SJCRH30 (cell line): ENCODE measurements around the gene KCNT2. TPM values are rescaled to one million over a fixed set of nuclear protein-coding genes. Genes with fewer than 3 reads are reported as not detected.
A peak's percentile ranks its signal among the peaks of the same experiment; 100 is the strongest.
"Not testable (repeated sequence)": the region's sequence is repeated elsewhere in the genome, so short reads cannot be mapped to it uniquely, and the experiment has no call there.

Experiments used
- DNase-seq, 2 experiments: peaks; one replicate each; pipeline ENCODE4 v3.0.0-alpha.2; 2015 to 2020
- H3K27ac ChIP-seq: fragments of 250-450 bp; sonication (Bioruptor Pico); 2 replicates; pipeline ENCODE4 v1.5.1; 2020; ENCODE audit warnings: mild to moderate bottlenecking, moderate library complexity
- H3K27me3 ChIP-seq: fragments of 250-450 bp; sonication (Bioruptor Pico); 2 replicates; pipeline ENCODE4 v1.5.1; 2020; ENCODE audit warnings: mild to moderate bottlenecking, moderate library complexity
- H3K36me3 ChIP-seq: fragments of 250-450 bp; sonication (Bioruptor Pico); 2 replicates; pipeline ENCODE4 v1.5.1; 2020; ENCODE audit warnings: mild to moderate bottlenecking, moderate library complexity
- H3K4me1 ChIP-seq: fragments of 250-450 bp; sonication (Bioruptor Pico); 2 replicates; pipeline ENCODE4 v1.5.1; 2020; ENCODE audit warnings: mild to moderate bottlenecking, moderate library complexity
- H3K4me3 ChIP-seq: fragments of 250-450 bp; sonication (Bioruptor Pico); 2 replicates; pipeline ENCODE4 v1.5.1; 2020; ENCODE audit warnings: mild to moderate bottlenecking, moderate library complexity
- H3K9me3 ChIP-seq: fragments of 250-450 bp; sonication (Bioruptor Pico); replicated peaks from 2 replicates; pipeline ENCODE4 v1.5.1; 2020; ENCODE audit warnings: mild to moderate bottlenecking, moderate library complexity
- total RNA-seq: library from RNA; depleted of rRNA; stranded (reverse); fragments of >200 nt; shearing (Covaris generic); gene quantifications from 2 replicates; pipeline ENCODE4 v1.2.3, GENCODE V29; 2014

Gene KCNT2
- total RNA-seq, 1 experiment from 2014 or later: 2.7 TPM

- DNase-seq: no peak
- no peak overlapping the region for H3K4me3 ChIP-seq
- H3K4me1 ChIP-seq: no peaks in the 10 kb centered on the region
- H3K27me3 ChIP-seq: no peaks in the 10 kb centered on the region
- H3K9me3 ChIP-seq: no peaks in the 10 kb centered on the region
- H3K27ac ChIP-seq: no peak overlapping the region
- no peaks in the 10 kb centered on the region for H3K36me3 ChIP-seq
Observed at GRCh38 chr1:196513821-196514220, 94.4 kb downstream of the KCNT2 start.

GRCh38 chr1:196510451-196510850 lies 97.8 kb downstream of the KCNT2 start:
- Histone ChIP-seq H3K4me1 (no peaks in the 10 kb centered on the region), H3K27me3 (no peaks in the 10 kb centered on the region)

GRCh38 chr1:196504224-196504623 lies 104.0 kb downstream of the KCNT2 start:
- not testable (repeated sequence) for H3K4me3 ChIP-seq, H3K9me3 ChIP-seq, H3K27me3 ChIP-seq, DNase-seq, H3K36me3 ChIP-seq, H3K27ac ChIP-seq, H3K4me1 ChIP-seq

More at GRCh38 chr1:196510451-196510850, 97.8 kb downstream of the KCNT2 start:
- Histone ChIP-seq H3K36me3 (no peaks in the 10 kb centered on the region), H3K4me3 (no peak overlapping the region), H3K9me3 (no peaks in the 10 kb centered on the region), H3K27ac (no peak overlapping the region)
- peak in 1 of 2 experiments; percentile 3 for DNase-seq

DNA sequence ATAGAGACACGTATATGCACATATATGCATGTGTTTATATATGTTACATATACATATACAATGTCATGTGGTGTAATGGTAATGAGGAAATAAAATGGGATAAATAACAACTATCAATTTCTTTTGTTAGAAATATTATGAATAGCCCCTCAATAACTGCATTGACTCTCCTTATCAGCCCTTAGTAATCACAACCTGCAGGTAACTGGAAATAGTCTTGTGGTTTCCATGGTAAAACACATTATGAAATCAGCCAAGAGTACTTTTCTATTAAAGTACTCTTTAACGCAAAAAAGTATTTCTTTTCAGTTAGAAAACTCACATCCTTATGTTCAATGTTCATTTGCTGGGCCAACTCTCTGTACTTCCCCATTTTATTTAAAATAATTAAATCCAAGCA lies 105.8 kb downstream of the KCNT2 start:
- Histone ChIP-seq H3K4me1 (no peaks in the 10 kb centered on the region), H3K27ac (no peak overlapping the region), H3K27me3 (no peaks in the 10 kb centered on the region), H3K36me3 (no peaks in the 10 kb centered on the region), H3K4me3 (no peak overlapping the region), H3K9me3 (no peaks in the 10 kb centered on the region)
- no peak for DNase-seq

GRCh38 chr1:196501760-196502428 lies 106.3 kb downstream of the KCNT2 start:
- H3K4me3 ChIP-seq: no peak overlapping the region

GRCh38 chr1:196497817-196498216 lies 110.4 kb downstream of the KCNT2 start:
- H3K36me3 ChIP-seq: no peaks in the 10 kb centered on the region
- H3K4me3 ChIP-seq: no peak overlapping the region
- H3K4me1 ChIP-seq: no peaks in the 10 kb centered on the region
- no peaks in the 10 kb centered on the region for H3K9me3 ChIP-seq
- no peaks in the 10 kb centered on the region for H3K27me3 ChIP-seq
- no peak for DNase-seq
- no peak overlapping the region for H3K27ac ChIP-seq

More at GRCh38 chr1:196501760-196502428, 106.3 kb downstream of the KCNT2 start:
- Histone ChIP-seq H3K9me3 (no peaks in the 10 kb centered on the region), H3K27ac (no peak overlapping the region), H3K36me3 (no peaks in the 10 kb centered on the region), H3K27me3 (no peaks in the 10 kb centered on the region), H3K4me1 (no peaks in the 10 kb centered on the region)
- DNase-seq: no peak

- Histone ChIP-seq H3K4me1 (no peaks in the 10 kb centered on the region), H3K36me3 (no peaks in the 10 kb centered on the region), H3K9me3 (no peaks in the 10 kb centered on the region), H3K27me3 (no peaks in the 10 kb centered on the region), H3K27ac (no peak overlapping the region), H3K4me3 (no peak overlapping the region)
- no peak for DNase-seq
Observed at GRCh38 chr1:196494766-196495165, 113.5 kb downstream of the KCNT2 start.

- no peaks in the 10 kb centered on the region for H3K4me1 ChIP-seq
- H3K9me3 ChIP-seq: no peaks in the 10 kb centered on the region
- no peaks in the 10 kb centered on the region for H3K36me3 ChIP-seq
- no peak overlapping the region for H3K27ac ChIP-seq
- no peak overlapping the region for H3K4me3 ChIP-seq
- no peak for DNase-seq
- H3K27me3 ChIP-seq: no peaks in the 10 kb centered on the region
Observed at GRCh38 chr1:196493881-196494280, 114.4 kb downstream of the KCNT2 start.

- Histone ChIP-seq H3K9me3 (no peaks in the 10 kb centered on the region), H3K27ac (no peak overlapping the region), H3K36me3 (no peaks in the 10 kb centered on the region), H3K4me1 (no peaks in the 10 kb centered on the region), H3K4me3 (no peak overlapping the region), H3K27me3 (no peaks in the 10 kb centered on the region)
- DNase-seq: no peak
Observed at GRCh38 chr1:196488579-196488978, 119.7 kb downstream of the KCNT2 start.

GRCh38 chr1:196486346-196486745 lies 121.9 kb downstream of the KCNT2 start:
- Histone ChIP-seq H3K27me3 (no peaks in the 10 kb centered on the region), H3K36me3 (no peaks in the 10 kb centered on the region), H3K9me3 (no peaks in the 10 kb centered on the region), H3K4me1 (no peaks in the 10 kb centered on the region), H3K4me3 (no peak overlapping the region), H3K27ac (no peak overlapping the region)
- no peak for DNase-seq

DNA sequence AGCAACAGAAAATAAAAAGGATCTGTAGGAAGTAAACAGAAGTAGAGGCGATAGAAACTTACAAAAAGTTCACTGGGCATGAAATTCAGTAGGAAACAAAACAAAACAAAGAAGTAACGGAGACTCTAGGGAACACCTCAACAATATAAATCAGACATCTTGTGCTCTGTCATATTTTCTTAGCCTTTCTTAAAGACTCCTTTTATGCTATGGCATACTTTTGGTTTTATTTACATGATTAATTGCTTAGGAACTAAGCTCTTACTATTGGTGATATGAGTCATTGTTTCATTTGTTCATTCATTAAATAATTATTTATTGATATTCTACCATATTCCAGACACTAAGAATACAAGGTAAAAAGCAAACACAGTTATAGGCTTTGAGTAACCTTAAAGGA lies 126.6 kb downstream of the KCNT2 start:
- H3K4me1 ChIP-seq: no peaks in the 10 kb centered on the region
- no peak for DNase-seq
- no peaks in the 10 kb centered on the region for H3K36me3 ChIP-seq

GRCh38 chr1:196477262-196477661 lies 131.0 kb downstream of the KCNT2 start:
- H3K4me1 ChIP-seq: no peaks in the 10 kb centered on the region
- H3K27ac ChIP-seq: no peak overlapping the region
- DNase-seq: no peak
- no peaks in the 10 kb centered on the region for H3K36me3 ChIP-seq
- H3K4me3 ChIP-seq: no peak overlapping the region
- H3K27me3 ChIP-seq: no peaks in the 10 kb centered on the region
- H3K9me3 ChIP-seq: no peaks in the 10 kb centered on the region

More for the DNA sequence above, 126.6 kb downstream of the KCNT2 start:
- Histone ChIP-seq H3K27me3 (no peaks in the 10 kb centered on the region), H3K27ac (no peak overlapping the region), H3K4me3 (no peak overlapping the region), H3K9me3 (no peaks in the 10 kb centered on the region)

DNA sequence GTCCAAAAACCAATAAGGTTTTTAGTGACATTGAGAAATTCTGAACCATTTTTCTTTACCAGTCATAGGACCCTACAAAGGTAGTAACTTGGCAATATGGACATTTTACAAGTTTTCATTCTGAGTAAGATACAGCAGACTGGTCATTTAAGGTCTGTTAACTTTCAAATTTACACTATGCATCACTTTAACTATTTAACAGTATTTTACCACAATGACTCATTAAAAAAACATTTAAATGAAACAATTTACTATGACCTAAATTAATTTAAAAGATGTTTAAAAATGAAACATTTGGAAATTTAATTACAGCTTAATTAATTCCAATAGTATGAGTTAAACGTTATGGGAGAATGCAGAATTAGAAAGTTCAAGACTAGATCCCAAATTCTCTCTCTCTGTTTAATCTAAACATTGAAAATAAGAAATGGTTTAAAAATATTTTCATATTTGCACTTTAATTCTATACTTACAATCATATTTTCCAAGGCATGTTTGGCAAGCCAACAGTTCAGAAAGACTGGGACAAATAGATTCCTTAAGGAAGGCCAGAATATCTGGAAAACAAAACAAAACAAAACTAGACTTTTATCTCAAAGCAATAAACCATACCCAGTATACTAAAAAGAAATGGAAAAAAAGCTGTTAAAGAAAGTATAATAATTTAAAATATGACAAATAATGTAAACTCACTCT lies 140.9 kb downstream of the KCNT2 start:
- H3K36me3 ChIP-seq: no peaks in the 10 kb centered on the region
- H3K27ac ChIP-seq: no peak overlapping the region
- no peaks in the 10 kb centered on the region for H3K27me3 ChIP-seq
- DNase-seq: no peak
- H3K9me3 ChIP-seq: no peaks in the 10 kb centered on the region
- no peak overlapping the region for H3K4me3 ChIP-seq
- no peaks in the 10 kb centered on the region for H3K4me1 ChIP-seq

GRCh38 chr1:196466654-196467053 lies 141.6 kb downstream of the KCNT2 start:
- Histone ChIP-seq H3K9me3 (no peaks in the 10 kb centered on the region), H3K27me3 (no peaks in the 10 kb centered on the region), H3K36me3 (no peaks in the 10 kb centered on the region), H3K4me3 (no peak overlapping the region), H3K4me1 (no peaks in the 10 kb centered on the region), H3K27ac (no peak overlapping the region)
- DNase-seq: peak; percentile 4 to 15

DNA sequence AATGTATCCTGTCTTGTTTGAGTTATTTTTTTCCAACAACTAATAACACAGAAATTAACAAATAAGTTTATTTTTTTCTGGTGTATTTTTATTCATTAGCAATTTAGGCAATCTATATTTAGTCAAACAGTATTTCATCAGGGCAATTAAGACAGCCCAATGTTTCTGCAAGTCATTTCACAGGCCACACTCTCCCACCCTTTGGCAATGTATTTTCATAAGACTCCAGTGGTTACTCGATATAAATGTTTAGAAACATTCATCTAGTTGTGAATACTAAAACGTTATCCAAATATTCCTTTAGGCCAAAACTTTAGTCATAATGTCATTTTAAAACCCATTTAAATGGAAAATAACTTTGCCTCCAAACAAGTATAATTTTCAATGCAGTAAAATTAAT lies 142.1 kb downstream of the KCNT2 start:
- Histone ChIP-seq H3K27ac (no peak overlapping the region), H3K9me3 (no peaks in the 10 kb centered on the region), H3K4me1 (no peaks in the 10 kb centered on the region), H3K4me3 (no peak overlapping the region), H3K36me3 (no peaks in the 10 kb centered on the region), H3K27me3 (no peaks in the 10 kb centered on the region)
- no peak for DNase-seq

GRCh38 chr1:196464480-196464941 lies 143.7 kb downstream of the KCNT2 start:
- Histone ChIP-seq H3K4me1 (no peaks in the 10 kb centered on the region), H3K27me3 (no peaks in the 10 kb centered on the region), H3K27ac (no peak overlapping the region), H3K9me3 (no peaks in the 10 kb centered on the region), H3K36me3 (no peaks in the 10 kb centered on the region), H3K4me3 (no peak overlapping the region)
- DNase-seq: no peak
